ENCODE results near the gene GPC3. TPM values are rescaled to one million over a fixed set of nuclear protein-coding genes. Genes with fewer than 3 reads are reported as not detected.

The GPC3 gene
- polyA plus RNA-seq, 2 of the 4 experiments (the other 2 are of a cell fraction): not detected

- ATAC-seq (no peak), DNase-seq (ENCODE audit: low read depth in 1 of 2, low spot score in 1 of 2) (no peak), FAIRE-seq (no peak)
- CTCF ChIA-PET: no interaction called here
- Histone ChIP-seq H3K4me1 (no peaks in the 10 kb centered on the region), H3K4me3 (no peak overlapping the region), H3K27ac (no peak overlapping the region), H3K9me3 (no peaks in the 10 kb centered on the region), H3K4me2 (no peak overlapping the region)
- POLR2A ChIA-PET: no interaction called here
- WGBS (ENCODE audit: missing lambda C conversion rate): 75% methylated on average over 6 of the region's 6 CpGs
- TF ChIP-seq POLR2A (IDR thresholded peaks at IDR 0.05; ENCODE audit: low read length) (no peak), JUN (IDR thresholded peaks at IDR 0.05) (no peak), SREBF2 (IDR thresholded peaks at IDR 0.05) (no peak), EHF (CRISPR knock-in tag; IDR thresholded peaks at IDR 0.05) (no peak), KDM1A (IDR thresholded peaks at IDR 0.05; ENCODE audit: low read depth) (no peak), HOXA7 (CRISPR knock-in tag; IDR thresholded peaks at IDR 0.05) (no peak), FOXS1 (CRISPR knock-in tag; IDR thresholded peaks at IDR 0.05) (no peak), CHD4 (IDR thresholded peaks at IDR 0.05; ENCODE audit: borderline replicate concordance) (no peak), SMC3 (IDR thresholded peaks at IDR 0.05) (no peak), CTCF (IDR thresholded peaks at IDR 0.05) (no peak), RAD21 (conservative IDR thresholded peaks at IDR 0.05 in 1 of 2, IDR thresholded peaks at IDR 0.05 in 1 of 2) (no peak), RFX5 (IDR thresholded peaks at IDR 0.05) (no peak)
Observed at GRCh38 chrX:133636009-133636408, 349.4 kb downstream of the GPC3 start.

GRCh38 chrX:133634416-133634815, 351.0 kb downstream of the GPC3 start:
- H3K4me3 ChIP-seq: no peak overlapping the region
- POLR2A ChIA-PET: no interaction called here
- WGBS (ENCODE audit: missing lambda C conversion rate): 26% methylated on average over 1 of the region's 1 CpG

More at GRCh38 chrX:133634416-133634815, 351.0 kb downstream of the GPC3 start:
- no peak overlapping the region for H3K27ac ChIP-seq
- H3K4me2 ChIP-seq: no peak overlapping the region
- no peaks in the 10 kb centered on the region for H3K9me3 ChIP-seq
- TF ChIP-seq CTCF (IDR thresholded peaks at IDR 0.05): no peak
- no peak for TF ChIP-seq FOXS1 (CRISPR knock-in tag; IDR thresholded peaks at IDR 0.05)
- no peak for TF ChIP-seq BHLHE40 (IDR thresholded peaks at IDR 0.05; ENCODE audit: low read depth, low read length)
- no peak for TF ChIP-seq ATOH8 (CRISPR knock-in tag; IDR thresholded peaks at IDR 0.05; ENCODE audit: low read depth)
- TF ChIP-seq RAD21 (conservative IDR thresholded peaks at IDR 0.05 in 1 of 2, IDR thresholded peaks at IDR 0.05 in 1 of 2): no peak
- no peak for TF ChIP-seq PBX3 (IDR thresholded peaks at IDR 0.05)
- no peak for TF ChIP-seq CHD4 (IDR thresholded peaks at IDR 0.05; ENCODE audit: borderline replicate concordance)
- TF ChIP-seq TFCP2L1 (CRISPR knock-in tag; IDR thresholded peaks at IDR 0.05): no peak
- TF ChIP-seq ESRRA (IDR thresholded peaks at IDR 0.05; ENCODE audit: borderline replicate concordance, low read length): no peak
- no peak for TF ChIP-seq RFX5 (IDR thresholded peaks at IDR 0.05)
- TF ChIP-seq PHF8 (IDR thresholded peaks at IDR 0.05; ENCODE audit: borderline replicate concordance, low read depth): no peak
- TF ChIP-seq SREBF2 (IDR thresholded peaks at IDR 0.05): no peak
- no peak for TF ChIP-seq USF2 (IDR thresholded peaks at IDR 0.05)
- no peak for TF ChIP-seq CHD2 (IDR thresholded peaks at IDR 0.05; ENCODE audit: low read length, partially characterized antibody)
- no peak for TF ChIP-seq TP53 (CRISPR knock-in tag; IDR thresholded peaks at IDR 0.05)
- TF ChIP-seq JUN (IDR thresholded peaks at IDR 0.05): no peak
- TF ChIP-seq HOXB13 (CRISPR knock-in tag; IDR thresholded peaks at IDR 0.05; ENCODE audit: low read depth): no peak
- no peak for TF ChIP-seq BCL3 (IDR thresholded peaks at IDR 0.05)
- TF ChIP-seq EP300 (IDR thresholded peaks at IDR 0.05): no peak
- TF ChIP-seq MAFK (IDR thresholded peaks at IDR 0.05; ENCODE audit: partially characterized antibody): no peak
- CTCF ChIA-PET: no interaction called here
- no peak for FAIRE-seq
- no peaks in the 10 kb centered on the region for H3K4me1 ChIP-seq
- no peak for DNase-seq (ENCODE audit: low read depth in 1 of 2, low spot score in 1 of 2)
- ATAC-seq: no peak
